HL-60 (cell line): ENCODE results near the gene MAP2.

Source experiments
- POLR2AphosphoS5 ChIP-seq: IDR thresholded peaks from 2 replicates; pipeline ENCODE4 v1.6.1; 2012; ENCODE audit warnings: low read depth
- TF ChIP-seq, protein P1 (sequence below): IDR thresholded peaks from one replicate; pipeline ENCODE4 v1.5.1; 2011; ENCODE audit warnings: low read length, control low read depth, inconsistent platforms; ENCODE audit not compliant: insufficient read depth

- TF ChIP-seq, protein P1, sequence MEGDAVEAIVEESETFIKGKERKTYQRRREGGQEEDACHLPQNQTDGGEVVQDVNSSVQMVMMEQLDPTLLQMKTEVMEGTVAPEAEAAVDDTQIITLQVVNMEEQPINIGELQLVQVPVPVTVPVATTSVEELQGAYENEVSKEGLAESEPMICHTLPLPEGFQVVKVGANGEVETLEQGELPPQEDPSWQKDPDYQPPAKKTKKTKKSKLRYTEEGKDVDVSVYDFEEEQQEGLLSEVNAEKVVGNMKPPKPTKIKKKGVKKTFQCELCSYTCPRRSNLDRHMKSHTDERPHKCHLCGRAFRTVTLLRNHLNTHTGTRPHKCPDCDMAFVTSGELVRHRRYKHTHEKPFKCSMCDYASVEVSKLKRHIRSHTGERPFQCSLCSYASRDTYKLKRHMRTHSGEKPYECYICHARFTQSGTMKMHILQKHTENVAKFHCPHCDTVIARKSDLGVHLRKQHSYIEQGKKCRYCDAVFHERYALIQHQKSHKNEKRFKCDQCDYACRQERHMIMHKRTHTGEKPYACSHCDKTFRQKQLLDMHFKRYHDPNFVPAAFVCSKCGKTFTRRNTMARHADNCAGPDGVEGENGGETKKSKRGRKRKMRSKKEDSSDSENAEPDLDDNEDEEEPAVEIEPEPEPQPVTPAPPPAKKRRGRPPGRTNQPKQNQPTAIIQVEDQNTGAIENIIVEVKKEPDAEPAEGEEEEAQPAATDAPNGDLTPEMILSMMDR: no peak
- TF ChIP-seq POLR2AphosphoS5: no peak
These were observed 242.4 kb downstream of the MAP2 start for GRCh38 chr2:209666296-209666695.
